A673 (cell line): ENCODE data around the gene C10orf90. TPM values are rescaled to one million over a fixed set of nuclear protein-coding genes. Genes with fewer than 3 reads are reported as not detected.

Source experiments
- BruUV-seq: library from RNA; stranded (reverse); fragments of 400-500 nt; replicated peaks from 2 replicates; lab custom pipeline; 2021; lab: Mats Ljungman, UMichigan
- CTCF ChIA-PET: fragments of 300-600 bp; sonication (Branson Sonifier 250); formaldehyde crosslinking; loops from one replicate; lab custom pipeline; 2022; ENCODE audit warnings: antibody characterized with exemption; lab: Charles Lee
- POLR2A ChIA-PET: fragments of 300-600 bp; sonication (Branson Sonifier 250); formaldehyde crosslinking; loops from one replicate; lab custom pipeline; 2022; ENCODE audit warnings: antibody characterized with exemption; ENCODE audit not compliant: low non-redundant PET; lab: Charles Lee
- DNase-seq: peaks from one replicate; pipeline ENCODE4 v3.0.0-alpha.2; 2015; ENCODE audit warnings: low spot score
- H3K27ac ChIP-seq: fragments of 200-600 bp; sonication (generic); 2 replicates; pipeline ENCODE4 v1.5.1; 2016; ENCODE audit warnings: mixed run types, low read depth, mild to moderate bottlenecking, mixed read lengths, antibody characterized with exemption, low read length; ENCODE audit not compliant: poor library complexity, severe bottlenecking
- H3K27me3 ChIP-seq: fragments of 200-600 bp; sonication (generic); replicated peaks from 2 replicates; pipeline ENCODE4 v1.6.1; 2017; ENCODE audit warnings: mixed run types, low read depth, mild to moderate bottlenecking, mixed read lengths, antibody characterized with exemption, low read length; ENCODE audit not compliant: insufficient read depth, poor library complexity
- H3K36me3 ChIP-seq: fragments of 200-600 bp; sonication (generic); 2 replicates; pipeline ENCODE4 v1.6.1; 2016; ENCODE audit warnings: mixed run types, mild to moderate bottlenecking, mixed read lengths, antibody characterized with exemption, low read length; ENCODE audit not compliant: insufficient read depth, poor library complexity, severe bottlenecking
- H3K4me1 ChIP-seq: fragments of 200-600 bp; sonication (generic); 2 replicates; pipeline ENCODE4 v1.6.1; 2017; ENCODE audit warnings: mixed run types, mild to moderate bottlenecking, mixed read lengths, antibody characterized with exemption, low read length; ENCODE audit not compliant: insufficient read depth, poor library complexity, severe bottlenecking
- H3K4me3 ChIP-seq: fragments of 200-600 bp; sonication (generic); 2 replicates; pipeline ENCODE4 v1.5.1; 2016; ENCODE audit warnings: low read depth, mixed run types, mild to moderate bottlenecking, mixed read lengths, low read length; ENCODE audit not compliant: poor library complexity, severe bottlenecking
- H3K9me3 ChIP-seq: fragments of 200-600 bp; sonication (generic); 2 replicates; pipeline ENCODE4 v1.6.1; 2016; ENCODE audit warnings: mixed run types, low read depth, mild to moderate bottlenecking, mixed read lengths, antibody characterized with exemption, low read length; ENCODE audit not compliant: poor library complexity, severe bottlenecking
- CTCF ChIP-seq: fragments of 300-800, 200-600 bp; sonication (generic); conservative IDR thresholded peaks from 2 replicates; pipeline ENCODE4 v1.5.1; 2017; ENCODE audit warnings: low read depth, mild to moderate bottlenecking, antibody characterized with exemption, low read length, moderate library complexity, mixed read lengths
- EZH2 ChIP-seq: fragments of 200-600 bp; sonication (generic); IDR thresholded peaks from 2 replicates; pipeline ENCODE4 v1.6.1; 2017; ENCODE audit warnings: borderline replicate concordance, low read depth, mild to moderate bottlenecking, mixed read lengths, antibody characterized with exemption, low read length; ENCODE audit not compliant: poor library complexity, severe bottlenecking
- intact Hi-C: fragments of 100-400 bp; cut with micrococcal nuclease; formaldehyde crosslinking; loops from one replicate; pipeline ENCODE4 v1.10.0; 2022; ENCODE audit not compliant: unreplicated experiment
- total RNA-seq: library from RNA; stranded (reverse); gene quantifications from 2 replicates; pipeline ENCODE4 v1.2.3, GENCODE V29; 2021

C10orf90 gene
- total RNA-seq, 1 experiment from 2014 or later, result not detected

GRCh38 chr10:126398383-126398743, 272.1 kb downstream of the C10orf90 start:
- Histone ChIP-seq H3K27ac (no peak overlapping the region), H3K27me3 (peaks cover 9% of the 10 kb centered on the region), H3K4me3 (no peak overlapping the region), H3K36me3 (no peaks in the 10 kb centered on the region), H3K4me1 (no peaks in the 10 kb centered on the region), H3K9me3 (no peaks in the 10 kb centered on the region)
- no peak for DNase-seq
- ChIA-PET CTCF (no interaction called here), POLR2A (no interaction called here)
- no TSS peak for BruUV-seq
- intact Hi-C loops, result no loop called here
- TF ChIP-seq CTCF, result no peak
- TF ChIP-seq EZH2, result no peak

- no peak for TF ChIP-seq EZH2
- no peak for TF ChIP-seq CTCF
- no peak for DNase-seq
- Histone ChIP-seq H3K4me3 (no peak overlapping the region), H3K36me3 (no peaks in the 10 kb centered on the region), H3K27me3 (peaks cover 9% of the 10 kb centered on the region), H3K4me1 (no peaks in the 10 kb centered on the region), H3K27ac (no peak overlapping the region), H3K9me3 (no peaks in the 10 kb centered on the region)
- ChIA-PET POLR2A (no interaction called here), CTCF (no interaction called here)
- no TSS peak for BruUV-seq
- intact Hi-C loops, result no loop called here
These were observed 272.7 kb downstream of the C10orf90 start for GRCh38 chr10:126397640-126398382.

GRCh38 chr10:126397156-126397555, 273.3 kb downstream of the C10orf90 start:
- TF ChIP-seq CTCF, result no peak
- no peak for TF ChIP-seq EZH2
- Histone ChIP-seq H3K27ac (no peak overlapping the region), H3K36me3 (no peaks in the 10 kb centered on the region), H3K4me3 (no peak overlapping the region), H3K4me1 (no peaks in the 10 kb centered on the region), H3K27me3 (peaks cover 9% of the 10 kb centered on the region), H3K9me3 (no peaks in the 10 kb centered on the region)
- BruUV-seq, result no TSS peak
- ChIA-PET POLR2A (no interaction called here), CTCF (no interaction called here)
- no peak for DNase-seq
- intact Hi-C loops, result no loop called here
